GM18508 (cell line): ENCODE measurements around the gene AKAP13.

Experiments
- ATAC-seq: cut with Tn5 transposase; IDR thresholded peaks from one replicate; pipeline ENCODE4 v1.9.1; 2021; ENCODE audit warnings: moderate number of reproducible peaks; ENCODE audit not compliant: insufficient read depth, unreplicated experiment

Gene AKAP13

GRCh38 chr15:85492406-85492805 lies 112.0 kb downstream of the AKAP13 start:
- ATAC-seq: no peak

- no peak for ATAC-seq
These were observed 112.9 kb downstream of the AKAP13 start for GRCh38 chr15:85493260-85493659.

GRCh38 chr15:85494048-85494777 lies 113.8 kb downstream of the AKAP13 start:
- ATAC-seq: no peak

GRCh38 chr15:85495096-85495495 lies 114.7 kb downstream of the AKAP13 start:
- ATAC-seq: no peak

DNA sequence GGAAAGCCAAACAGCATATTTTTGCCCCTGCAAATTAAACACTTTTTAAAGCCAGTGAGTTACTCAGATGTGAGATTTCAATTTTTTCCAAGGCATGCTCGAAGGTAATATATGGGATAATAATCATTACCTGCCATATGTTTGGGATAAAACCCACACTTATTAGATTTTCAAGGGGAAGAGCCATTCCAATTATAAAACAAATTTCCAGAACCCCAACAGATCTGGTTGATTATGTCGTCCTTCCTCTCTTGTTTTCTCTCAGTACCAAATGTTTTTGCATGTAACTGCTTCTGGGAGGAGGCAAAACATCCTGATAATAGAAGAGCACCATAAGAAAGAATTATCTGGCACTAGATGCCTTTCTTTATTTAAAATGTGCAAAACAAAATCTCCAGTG lies 115.1 kb downstream of the AKAP13 start:
- ATAC-seq: no peak

- ATAC-seq: no peak
These were observed 115.7 kb downstream of the AKAP13 start for GRCh38 chr15:85496151-85496550.

DNA sequence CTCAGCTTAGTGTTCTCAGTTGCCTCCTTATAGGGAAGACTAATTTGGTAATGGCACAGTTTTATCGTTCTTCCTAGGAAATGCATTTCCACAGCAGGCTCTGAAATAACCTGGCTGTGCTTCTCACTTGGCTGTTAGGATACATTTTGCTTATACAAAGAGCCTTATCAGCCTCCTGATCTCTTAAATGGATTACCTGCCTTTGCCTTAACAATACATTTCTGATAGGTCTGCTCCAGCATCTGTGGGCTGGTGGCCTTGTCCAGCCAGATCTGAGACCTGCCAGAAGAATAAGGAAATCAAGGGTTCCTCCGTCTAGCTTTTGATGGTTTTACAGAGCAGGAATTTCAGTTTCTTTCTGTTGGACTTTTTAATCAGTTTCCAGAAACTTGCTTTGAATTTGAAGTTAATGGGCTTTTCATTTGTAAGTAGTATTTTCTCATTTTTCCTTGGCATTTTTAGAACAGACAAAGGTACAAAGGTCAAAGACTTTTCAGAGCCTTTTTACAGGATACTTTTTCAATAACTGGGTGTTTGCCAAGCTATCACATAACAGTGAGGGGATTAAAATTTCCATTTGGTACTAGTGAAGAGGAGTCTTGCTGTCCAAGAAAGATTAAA lies 116.3 kb downstream of the AKAP13 start:
- no peak for ATAC-seq

DNA sequence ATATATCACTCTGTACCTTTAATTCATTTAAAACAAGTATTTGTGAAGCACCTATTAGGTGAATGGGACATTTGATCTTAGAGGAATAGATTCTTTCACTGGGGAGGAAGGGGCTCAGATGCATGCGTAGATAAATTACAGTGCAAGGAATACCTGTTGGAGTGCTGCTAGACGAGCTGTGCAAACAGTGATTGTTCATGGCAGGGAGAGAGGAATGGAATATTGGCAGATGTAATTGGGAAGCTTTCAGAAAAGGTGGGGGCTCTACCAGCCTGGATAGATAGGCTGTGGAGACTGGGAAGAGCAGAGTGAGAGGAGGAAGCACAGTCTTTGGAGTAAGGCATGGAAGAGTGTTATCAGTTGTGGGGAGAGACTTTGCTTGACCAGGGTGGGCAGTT lies 116.8 kb downstream of the AKAP13 start:
- no peak for ATAC-seq

DNA sequence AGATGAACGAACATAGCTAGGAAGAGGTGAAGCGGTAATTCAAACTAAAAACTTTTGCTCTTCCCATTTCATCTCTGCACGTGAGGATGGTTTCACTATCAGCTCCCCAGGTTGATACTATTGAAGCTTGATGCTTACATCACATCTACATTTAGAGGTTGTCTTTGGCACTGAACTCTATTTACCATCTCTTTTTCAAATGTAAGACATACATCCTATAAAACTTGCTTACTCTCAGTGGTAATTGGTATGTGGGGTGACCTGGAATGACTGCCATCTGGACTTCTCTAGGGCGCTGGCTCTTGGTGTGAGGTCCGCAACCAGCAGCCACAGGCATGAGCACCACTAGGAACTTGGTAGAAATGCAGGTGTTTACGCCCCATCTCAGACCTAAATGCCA lies 118.1 kb downstream of the AKAP13 start:
- ATAC-seq: no peak

DNA sequence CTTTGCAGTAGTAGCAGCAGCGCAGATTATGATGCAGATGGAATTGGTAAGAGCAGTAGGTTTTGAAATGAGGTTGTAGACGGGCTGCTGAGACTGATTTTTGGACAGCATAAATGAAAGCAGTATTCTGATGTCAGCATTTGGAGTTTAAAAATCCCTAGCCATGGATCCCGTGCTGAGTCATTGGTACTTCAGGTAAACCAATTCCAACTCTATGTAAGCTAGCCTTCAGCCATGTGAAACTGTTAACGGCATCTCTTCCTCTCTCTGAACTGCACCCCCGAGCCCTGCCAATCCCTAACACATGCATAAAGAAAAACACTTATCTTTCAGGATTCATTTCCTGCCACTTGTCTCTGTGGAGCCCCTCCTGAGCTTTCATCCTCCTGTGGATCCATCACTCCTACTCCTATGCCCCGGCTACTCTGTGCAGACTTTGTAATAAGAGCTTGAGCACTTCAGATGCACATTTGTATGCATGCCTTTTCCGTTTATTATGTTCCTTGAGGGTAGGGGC lies 119.0 kb downstream of the AKAP13 start:
- ATAC-seq: no peak

DNA sequence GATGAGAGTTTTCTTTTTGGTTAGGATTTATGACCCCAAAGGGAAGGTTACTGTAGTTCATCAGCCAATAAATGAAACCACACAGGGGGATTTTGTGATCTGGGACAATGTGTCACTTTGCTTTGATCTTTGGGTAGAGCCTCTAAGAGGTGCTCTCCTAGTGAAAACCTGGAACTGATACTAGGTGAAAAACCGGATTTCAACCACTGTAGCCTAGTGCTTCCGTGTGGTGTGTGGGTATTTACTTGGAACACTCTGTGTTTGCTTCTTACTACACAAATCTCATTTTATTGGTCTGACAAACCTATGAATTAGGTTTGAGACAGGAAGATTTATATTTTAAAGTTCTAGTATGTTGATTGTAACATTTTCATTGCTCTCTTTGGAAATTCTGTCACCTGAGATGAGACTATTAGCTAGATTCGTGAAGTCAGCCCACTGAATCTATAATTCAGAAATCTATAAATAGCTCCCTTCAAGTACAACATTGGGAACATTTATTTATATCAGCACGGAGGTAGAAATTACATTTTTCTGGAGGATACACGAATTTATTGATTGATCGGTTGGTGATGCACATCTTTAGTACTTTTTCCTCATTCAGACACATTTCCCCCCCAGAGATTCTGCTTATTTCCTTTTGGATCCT lies 119.8 kb downstream of the AKAP13 start:
- ATAC-seq: no peak

DNA sequence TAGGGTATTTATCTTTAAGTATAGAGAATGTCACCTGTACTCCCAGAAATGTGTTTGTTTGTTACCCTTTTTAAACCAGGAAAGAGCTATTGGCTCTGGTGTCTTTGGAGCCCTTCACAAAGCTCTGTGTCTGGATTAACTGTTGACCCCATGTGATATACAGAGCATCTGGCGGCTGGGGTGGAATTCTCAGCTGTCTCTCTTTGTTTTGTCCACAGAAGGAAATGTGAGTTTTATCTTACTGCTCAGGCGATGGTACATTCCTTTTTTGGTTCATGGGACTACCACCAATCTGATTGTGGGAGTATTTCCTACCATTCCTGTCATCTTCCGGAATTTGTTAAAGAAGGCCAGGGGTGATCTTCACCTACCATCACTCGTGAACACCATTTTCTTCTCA lies 120.3 kb downstream of the AKAP13 start:
- ATAC-seq: no peak

- no peak for ATAC-seq
These were observed 121.2 kb downstream of the AKAP13 start for GRCh38 chr15:85501574-85501973.

DNA sequence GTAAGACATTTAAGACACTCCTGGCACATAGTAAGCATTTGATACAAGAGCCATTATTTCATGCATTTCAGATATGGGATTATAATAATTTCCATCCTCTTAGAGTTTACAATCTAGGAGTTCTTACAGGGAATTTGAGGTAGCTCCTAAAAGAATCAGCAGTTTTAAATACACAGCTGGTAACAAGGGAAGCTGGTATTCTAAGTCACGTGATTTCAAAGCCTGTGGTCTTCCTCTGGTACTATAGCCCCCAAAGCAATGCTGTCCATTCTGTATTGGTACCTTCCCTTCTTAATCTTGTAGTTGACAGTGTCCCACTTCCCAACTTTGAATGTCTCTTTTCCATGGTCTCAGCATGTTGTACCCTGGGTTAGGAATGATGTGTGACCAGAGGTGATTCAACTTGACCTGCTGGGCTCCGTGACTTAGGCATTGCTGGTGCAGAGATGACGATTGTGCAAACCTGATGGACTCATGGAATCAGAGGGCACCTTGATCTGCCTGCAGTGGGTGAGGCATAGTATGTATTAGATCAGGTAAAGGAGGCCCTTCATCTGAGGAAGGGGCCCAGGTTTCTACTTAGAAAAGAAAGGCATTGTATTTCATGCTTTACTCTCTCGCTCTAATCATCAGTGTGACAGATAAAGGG lies 122.9 kb downstream of the AKAP13 start:
- ATAC-seq: no peak

- ATAC-seq: no peak
These were observed 124.6 kb downstream of the AKAP13 start for GRCh38 chr15:85504749-85505676.

DNA sequence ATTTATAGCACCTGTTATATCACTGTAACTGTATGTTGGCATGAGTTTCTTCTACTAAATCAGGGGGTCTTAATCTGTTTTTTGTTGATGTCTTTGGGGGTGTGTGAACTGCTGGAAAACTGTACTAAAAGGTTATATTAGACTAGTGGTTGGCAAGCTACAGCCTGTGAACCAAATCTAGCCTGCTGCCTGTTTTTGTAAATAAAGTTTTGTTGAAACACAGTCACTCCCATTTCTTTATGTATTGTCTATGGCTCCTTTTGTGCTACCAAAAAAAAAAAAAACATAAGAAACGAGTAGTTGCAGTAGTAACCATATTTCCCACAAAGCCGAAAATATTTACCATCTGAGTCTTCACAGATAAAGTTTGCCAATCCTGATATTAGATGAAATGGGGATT lies 126.7 kb downstream of the AKAP13 start:
- ATAC-seq: no peak

DNA sequence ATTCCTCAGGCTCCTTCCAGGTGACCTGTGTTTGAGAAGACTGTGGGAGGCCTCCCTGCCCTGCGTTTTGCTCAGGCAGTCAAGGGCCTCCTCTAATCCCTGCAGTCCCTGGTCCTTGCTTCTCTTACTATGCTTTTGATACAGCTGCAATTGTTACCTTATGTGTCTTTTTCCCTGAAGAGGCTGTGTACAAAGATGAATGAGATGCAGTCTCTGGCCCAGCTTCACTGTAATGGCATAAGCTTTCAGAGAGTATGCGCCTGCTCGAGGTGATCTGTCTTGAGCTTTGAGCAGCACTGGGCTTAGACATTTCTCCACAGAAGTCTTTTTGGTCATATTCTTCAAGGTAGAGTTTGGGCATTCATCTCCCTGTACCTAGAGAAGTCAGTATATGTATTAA lies 129.6 kb downstream of the AKAP13 start:
- no peak for ATAC-seq

DNA sequence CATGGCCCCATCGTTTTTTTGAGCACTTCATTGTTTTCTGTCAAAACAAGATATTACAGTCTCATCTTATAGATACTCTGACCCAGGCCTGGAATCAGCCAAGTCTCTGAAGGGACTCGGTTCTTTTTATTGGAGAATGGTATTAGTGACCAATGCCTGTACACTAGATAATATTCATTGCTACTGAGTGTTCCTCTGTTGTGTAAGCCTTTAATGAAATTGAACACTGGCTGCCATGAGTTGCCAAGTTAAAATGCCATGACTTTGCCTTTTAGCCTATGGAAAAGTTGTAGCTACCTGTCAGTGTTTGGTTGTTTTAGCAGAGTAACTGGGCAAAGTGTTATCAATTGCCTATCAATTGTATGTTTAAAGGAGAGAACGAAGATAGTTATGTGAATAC lies 134.0 kb downstream of the AKAP13 start:
- ATAC-seq: no peak

- no peak for ATAC-seq
These were observed 134.8 kb downstream of the AKAP13 start for GRCh38 chr15:85515212-85515611.

- ATAC-seq: no peak
These were observed 136.7 kb downstream of the AKAP13 start for GRCh38 chr15:85517086-85517485.
